Measurements from ENCODE around the gene B3GAT3. TPM values are rescaled to one million over a fixed set of nuclear protein-coding genes. Genes with fewer than 3 reads are reported as not detected.

The B3GAT3 gene
- total and polyA plus RNA-seq, 2 of the 8 experiments (the other 6 are each of a cell fraction or from before 2014, with no cell fraction given): 28.0 to 39.0 TPM

GRCh38 chr11:62603776-62604299 lies 17.9 kb downstream of the B3GAT3 start (continued):
- TF ChIP-seq FOSL1 (IDR thresholded peaks at IDR 0.05; ENCODE audit: insufficient read depth, low read depth, low read length) (no peak), USF2 (IDR thresholded peaks at IDR 0.05; ENCODE audit: low read length) (no peak), RNF2 (IDR thresholded peaks at IDR 0.05; ENCODE audit: borderline replicate concordance, low read depth, low read length, missing control alignments, poor library complexity, severe bottlenecking) (no peak), CBX5 (IDR thresholded peaks at IDR 0.05; ENCODE audit: low read depth, low read length) (no peak)

Data from H1 (cell line).